Activated CD4-positive, alpha-beta T cell treated with anti-CD3 and anti-CD28 coated beads, Interleukin-2, amount 50 U/mL, for 24 hours (primary cell): Measurements from ENCODE around the gene KRTAP4-3.
"Not testable (repeated sequence)": the region's sequence is repeated elsewhere in the genome, so short reads cannot be mapped to it uniquely, and the experiment has no call there.

Source experiments
- DNase-seq, 2 donors: peaks; one replicate each; pipeline ENCODE4 v3.0.0-alpha.2; 2020; ENCODE audit warnings: low read depth in 1 of 2, low spot score in 1 of 2

The KRTAP4-3 gene

DNA sequence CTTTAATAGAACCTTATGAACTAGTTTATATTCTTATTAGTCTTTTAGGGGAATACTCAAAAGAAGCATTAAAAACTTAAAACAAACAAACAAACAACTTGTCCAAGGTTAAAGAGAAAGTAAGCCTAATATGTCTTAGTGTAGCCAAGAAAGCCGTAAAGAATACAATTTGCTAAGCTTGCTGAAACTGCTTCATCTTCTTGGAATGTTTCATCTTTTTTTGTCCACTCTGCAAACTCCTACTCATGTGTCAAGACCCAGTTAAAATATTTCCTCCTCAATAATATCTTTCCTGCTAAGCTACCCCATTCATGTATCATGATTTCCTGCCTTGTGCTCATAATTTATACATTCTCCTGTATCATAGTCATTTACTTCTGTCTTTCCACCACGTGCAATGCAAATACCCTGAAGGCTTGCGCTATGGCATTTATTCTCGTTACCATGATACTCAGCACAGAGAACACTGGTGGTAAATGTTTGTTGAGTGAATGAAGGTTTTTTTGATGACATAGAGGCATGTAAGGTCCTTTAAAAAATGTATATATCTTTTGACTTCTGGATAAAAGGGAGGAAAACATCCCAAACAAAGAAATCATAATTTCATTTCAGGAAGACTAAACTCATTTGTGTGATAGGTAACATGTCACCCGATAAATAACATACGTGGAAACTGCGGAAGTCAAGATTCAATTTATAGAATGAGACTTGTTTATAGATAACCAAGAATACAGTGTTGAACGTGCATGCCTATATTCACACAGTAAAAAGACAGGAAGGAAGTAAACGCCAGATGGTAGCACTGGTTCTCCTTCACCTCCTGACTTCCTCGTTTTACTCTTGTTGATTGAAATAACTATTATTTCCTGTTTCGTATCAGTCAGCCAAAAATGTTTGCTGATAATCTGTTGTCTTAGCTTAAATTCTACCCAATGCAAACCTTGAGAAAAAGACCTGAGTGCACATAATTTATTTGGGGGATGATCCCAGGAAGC lies 48.0 kb downstream of the KRTAP4-3 start:
- not testable (repeated sequence) for DNase-seq

- no peak for DNase-seq
Observed at GRCh38 chr17:41118721-41119120, 49.3 kb downstream of the KRTAP4-3 start.

- not testable (repeated sequence) for DNase-seq
Observed at GRCh38 chr17:41117846-41118386, 50.1 kb downstream of the KRTAP4-3 start, which contains the start of gene KRTAP4-11. KRTAP4-11 (minus strand) TSS chr17:41118373; CDS start chr17:41118315, 58 bp downstream.
